ENCODE results near the gene DLGAP5.

The DLGAP5 gene

GRCh38 chr14:55107766-55108554 lies 83.4 kb downstream of the DLGAP5 start:
- DNase-seq, result no peak

- DNase-seq, result no peak
These were observed 85.4 kb downstream of the DLGAP5 start for GRCh38 chr14:55105991-55106390.

- DNase-seq, result no peak
These were observed 87.1 kb downstream of the DLGAP5 start for GRCh38 chr14:55103971-55104954.

- no peak for DNase-seq
These were observed 88.3 kb downstream of the DLGAP5 start for GRCh38 chr14:55103005-55103640.

- peak; percentile 90 for DNase-seq
These were observed 89.2 kb downstream of the DLGAP5 start for GRCh38 chr14:55102141-55102621.

- no peak for DNase-seq
These were observed 89.7 kb downstream of the DLGAP5 start for GRCh38 chr14:55101698-55102097.

GRCh38 chr14:55099756-55100155 lies 91.6 kb downstream of the DLGAP5 start:
- no peak for DNase-seq

GRCh38 chr14:55098561-55098898 lies 92.9 kb downstream of the DLGAP5 start:
- DNase-seq, result no peak
